ENCODE measurements around the gene DLG3.

DNA sequence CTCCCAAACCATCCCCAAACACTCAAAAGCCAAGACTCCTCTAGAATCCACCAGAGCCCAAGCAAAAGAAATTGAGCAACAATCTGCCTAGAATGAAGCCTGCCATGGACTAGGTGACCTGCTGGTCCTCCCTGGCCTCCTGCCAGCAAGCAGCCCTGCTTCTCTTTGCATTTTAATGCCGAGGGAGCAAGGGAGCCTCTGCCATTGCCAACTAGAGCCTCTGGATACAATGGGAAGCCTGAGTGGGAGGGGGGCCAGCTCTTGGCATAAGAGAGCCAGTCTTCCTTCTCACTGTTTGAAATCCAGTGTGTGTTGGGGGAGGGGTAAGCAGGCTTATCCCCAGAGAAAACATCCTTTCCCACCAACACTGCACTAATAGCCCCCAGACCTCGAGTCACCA lies 23.0 kb upstream of the DLG3 start:
- TF ChIP-seq, protein P1, sequence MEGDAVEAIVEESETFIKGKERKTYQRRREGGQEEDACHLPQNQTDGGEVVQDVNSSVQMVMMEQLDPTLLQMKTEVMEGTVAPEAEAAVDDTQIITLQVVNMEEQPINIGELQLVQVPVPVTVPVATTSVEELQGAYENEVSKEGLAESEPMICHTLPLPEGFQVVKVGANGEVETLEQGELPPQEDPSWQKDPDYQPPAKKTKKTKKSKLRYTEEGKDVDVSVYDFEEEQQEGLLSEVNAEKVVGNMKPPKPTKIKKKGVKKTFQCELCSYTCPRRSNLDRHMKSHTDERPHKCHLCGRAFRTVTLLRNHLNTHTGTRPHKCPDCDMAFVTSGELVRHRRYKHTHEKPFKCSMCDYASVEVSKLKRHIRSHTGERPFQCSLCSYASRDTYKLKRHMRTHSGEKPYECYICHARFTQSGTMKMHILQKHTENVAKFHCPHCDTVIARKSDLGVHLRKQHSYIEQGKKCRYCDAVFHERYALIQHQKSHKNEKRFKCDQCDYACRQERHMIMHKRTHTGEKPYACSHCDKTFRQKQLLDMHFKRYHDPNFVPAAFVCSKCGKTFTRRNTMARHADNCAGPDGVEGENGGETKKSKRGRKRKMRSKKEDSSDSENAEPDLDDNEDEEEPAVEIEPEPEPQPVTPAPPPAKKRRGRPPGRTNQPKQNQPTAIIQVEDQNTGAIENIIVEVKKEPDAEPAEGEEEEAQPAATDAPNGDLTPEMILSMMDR (optimal IDR thresholded peaks at IDR 0.05 in 1 of 3, IDR thresholded peaks at IDR 0.05 in 1 of 3, conservative IDR thresholded peaks at IDR 0.05 in 1 of 3; ENCODE audit: extremely low read depth in 1 of 3, insufficient read depth in 2 of 3, low read length in 3 of 3): no peak
- no peak for TF ChIP-seq EZH2 (IDR thresholded peaks at IDR 0.05; ENCODE audit: low read length)

All from keratinocyte (primary cell).